Kidney (tissue), 14 donors: ENCODE results near the gene EEA1. TPM values are rescaled to one million over a fixed set of nuclear protein-coding genes. Genes with fewer than 3 reads are reported as not detected.

Source experiments
- DNase-seq, 5 donors: peaks; one replicate each; pipeline ENCODE4 v3.0.0-alpha.2; 2013 to 2020
- FAIRE-seq: peaks from 2 replicates; lab custom pipeline; 2012; peaks lifted over from hg19 to GRCh38; lab: Jason Lieb, UNC
- H3K27ac ChIP-seq, 2 donors: one replicate each; pipeline ENCODE4 v1.7.0; 2013; ENCODE audit warnings: low read depth in 2 of 2, low read length in 2 of 2, inconsistent platforms in 1 of 2
- H3K27me3 ChIP-seq: one replicate; pipeline ENCODE4 v1.7.1; 2013; ENCODE audit warnings: low read length, inconsistent platforms; ENCODE audit not compliant: control insufficient read depth, insufficient read depth
- H3K36me3 ChIP-seq, 3 donors: one replicate each; pipeline versions ENCODE4 v1.7.0 to v1.7.1; 2013; ENCODE audit warnings: low read length in 3 of 3, control low read depth in 1 of 3, inconsistent platforms in 1 of 3; ENCODE audit not compliant: insufficient read depth in 3 of 3, control insufficient read depth in 2 of 3
- H3K4me1 ChIP-seq, 3 donors: one replicate each; pipeline versions ENCODE4 v1.7.0 to v1.7.1; 2013; ENCODE audit warnings: low read length in 3 of 3, inconsistent platforms in 1 of 3, low read depth in 1 of 3; ENCODE audit not compliant: control insufficient read depth in 2 of 3, insufficient read depth in 2 of 3
- H3K4me3 ChIP-seq, 3 donors: one replicate each; pipeline versions ENCODE4 v1.7.0 to v1.8.1; 2013; ENCODE audit warnings: low read length in 3 of 3, control low read depth in 1 of 3, inconsistent platforms in 1 of 3
- H3K9ac ChIP-seq, 3 donors: one replicate each; pipeline versions ENCODE4 v1.7.0 to v1.7.1; 2013; ENCODE audit warnings: low read length in 3 of 3, control low read depth in 1 of 3, inconsistent platforms in 1 of 3
- H3K9me3 ChIP-seq, 3 donors: one replicate each; pipeline versions ENCODE4 v1.7.0 to v1.7.1; 2013; ENCODE audit warnings: low read length in 3 of 3, control low read depth in 1 of 3, inconsistent platforms in 1 of 3; ENCODE audit not compliant: control insufficient read depth in 2 of 3, insufficient read depth in 1 of 3
- CTCF ChIP-seq: IDR thresholded peaks from 3 replicates; pipeline ENCODE4 v1.5.1; 2012; ENCODE audit warnings: mild to moderate bottlenecking, moderate library complexity, borderline replicate concordance; ENCODE audit not compliant: insufficient read depth; ENCODE audit errors: extremely low read depth
- intact Hi-C: fragments of 100-400 bp; cut with DNase I; formaldehyde crosslinking; loops from one replicate; pipeline ENCODE4 v1.11.1; 2022
- polyA plus RNA-seq: library from polyadenylated mRNA; stranded (reverse); fragments of 350-450 nt; fragmentation: Illumina TruSeq; extraction: RNeasy Lipid Tissue Mini Kit (QIAGEN cat#74804); gene quantifications from one replicate; pipeline ENCODE4 v1.2.3, GENCODE V29; 2014; ENCODE audit warnings: low read depth, low replicate concordance; ENCODE audit not compliant: insufficient read depth
- total RNA-seq: library from RNA; stranded (reverse); fragmentation: NEBNext Ultra II Directional; extraction: Animal tissue kit (Norgen Biotek cat#: 25700); gene quantifications from one replicate; pipeline ENCODE4 v1.2.1, GENCODE V29; 2021
- donor health status: control.
- donor health status: control.
- donor health status: control.
- donor health status: control.
- donor health status: control.
- donor health status: DM: yes; HTN: yes; CAD: no.
- donor health status: Normal renal cell carcinoma (clear cell type).

The EEA1 gene
- total and polyA plus RNA-seq, 2 donors from 2014 or later = 2.5 to 30.2 TPM

- intact Hi-C loops = no loop called here
- no peak for FAIRE-seq
- no peak for DNase-seq
- H3K9me3 ChIP-seq = peaks cover 0 to 3% (median 0%) of the 10 kb centered on the region in 3 donors
- no peaks in the 10 kb centered on the region for H3K36me3 ChIP-seq
- H3K4me3 ChIP-seq = no peak overlapping the region
- no peaks in the 10 kb centered on the region for H3K4me1 ChIP-seq
- H3K27ac ChIP-seq = no peak overlapping the region
- TF ChIP-seq CTCF = no peak
- no peaks in the 10 kb centered on the region for H3K27me3 ChIP-seq
- no peak overlapping the region for H3K9ac ChIP-seq
Observed at GRCh38 chr12:92953747-92954146, 24.7 kb upstream of the EEA1 start.

- no peaks in the 10 kb centered on the region for H3K36me3 ChIP-seq
- H3K27me3 ChIP-seq = no peaks in the 10 kb centered on the region
- H3K4me3 ChIP-seq = no peak overlapping the region
- no peak for FAIRE-seq
- intact Hi-C loops = no loop called here
- no peak overlapping the region for H3K9ac ChIP-seq
- no peak for TF ChIP-seq CTCF
- peaks cover 0 to 3% (median 0%) of the 10 kb centered on the region in 3 donors for H3K9me3 ChIP-seq
- H3K4me1 ChIP-seq = no peaks in the 10 kb centered on the region
- H3K27ac ChIP-seq = no peak overlapping the region
- DNase-seq = no peak
Observed at GRCh38 chr12:92952394-92952793, 23.3 kb upstream of the EEA1 start.

- no peak overlapping the region for H3K9ac ChIP-seq
- intact Hi-C loops = no loop called here
- no peaks in the 10 kb centered on the region for H3K27me3 ChIP-seq
- no peaks in the 10 kb centered on the region for H3K4me1 ChIP-seq
- no peak for FAIRE-seq
- H3K27ac ChIP-seq = no peak overlapping the region
- no peak overlapping the region for H3K4me3 ChIP-seq
- no peak for TF ChIP-seq CTCF
- no peaks in the 10 kb centered on the region for H3K36me3 ChIP-seq
- H3K9me3 ChIP-seq = peaks cover 0 to 3% (median 0%) of the 10 kb centered on the region in 3 donors
- no peak for DNase-seq
Observed at GRCh38 chr12:92951006-92951405, 21.9 kb upstream of the EEA1 start.

GRCh38 chr12:92950011-92950410 is 20.9 kb upstream of the EEA1 start:
- Histone ChIP-seq H3K9ac (no peak overlapping the region), H3K27ac (no peak overlapping the region), H3K36me3 (no peaks in the 10 kb centered on the region), H3K27me3 (no peaks in the 10 kb centered on the region), H3K4me1 (no peaks in the 10 kb centered on the region), H3K9me3 (peaks cover 0 to 3% (median 0%) of the 10 kb centered on the region in 3 donors), H3K4me3 (no peak overlapping the region)
- FAIRE-seq = no peak
- no peak for TF ChIP-seq CTCF
- no peak for DNase-seq
- intact Hi-C loops = no loop called here
